Measurements from ENCODE around the gene HOXB6.

The HOXB6 gene

GRCh38 chr17:48604770-48605329 lies at the start of gene HOXB6:
TSS of gene HOXB6 (minus strand) at chr17:48604986. CDS start at chr17:48598150, 6,836 bp downstream.
- intact Hi-C loops (cut with DNase I) = no loop called here
- DNase-seq = no peak

GRCh38 chr17:48649741-48650140 lies 45.0 kb upstream of the HOXB6 start:
- DNase-seq = no peak
- intact Hi-C loops (cut with DNase I) = no loop called here

- intact Hi-C loops (cut with DNase I) = no loop called here
- no peak for DNase-seq
These were observed 43.1 kb upstream of the HOXB6 start for GRCh38 chr17:48647963-48648245.

- intact Hi-C loops (cut with DNase I) = no loop called here
- DNase-seq = no peak
These were observed 42.5 kb upstream of the HOXB6 start for GRCh38 chr17:48647103-48647962.

- DNase-seq = no peak
- intact Hi-C loops (cut with DNase I) = no loop called here
These were observed 41.7 kb upstream of the HOXB6 start for GRCh38 chr17:48646183-48647102.

GRCh38 chr17:48645639-48646182 lies 40.9 kb upstream of the HOXB6 start:
- intact Hi-C loops (cut with DNase I) = no loop called here
- DNase-seq = no peak

- intact Hi-C loops (cut with DNase I) = no loop called here
- DNase-seq = no peak
These were observed 40.2 kb upstream of the HOXB6 start for GRCh38 chr17:48644910-48645557.

GRCh38 chr17:48644159-48644558 lies 39.4 kb upstream of the HOXB6 start:
- intact Hi-C loops (cut with DNase I) = no loop called here
- DNase-seq = no peak

GRCh38 chr17:48643697-48644012 lies 38.9 kb upstream of the HOXB6 start:
- DNase-seq = no peak
- intact Hi-C loops (cut with DNase I) = no loop called here

GRCh38 chr17:48642843-48643696 lies 38.3 kb upstream of the HOXB6 start:
- DNase-seq = no peak
- intact Hi-C loops (cut with DNase I) = no loop called here

GRCh38 chr17:48642059-48642842 lies 37.5 kb upstream of the HOXB6 start:
- no peak for DNase-seq

GRCh38 chr17:48641541-48642058 lies 36.8 kb upstream of the HOXB6 start:
- DNase-seq = no peak
- intact Hi-C loops (cut with DNase I) = no loop called here

More at GRCh38 chr17:48642059-48642842, 37.5 kb upstream of the HOXB6 start:
- intact Hi-C loops (cut with DNase I) = no loop called here

- no peak for DNase-seq
- intact Hi-C loops (cut with DNase I) = no loop called here
These were observed 36.0 kb upstream of the HOXB6 start for GRCh38 chr17:48640858-48641180.

GRCh38 chr17:48639982-48640857 lies 35.4 kb upstream of the HOXB6 start:
- no peak for DNase-seq
- intact Hi-C loops (cut with DNase I) = no loop called here

- DNase-seq = no peak
These were observed 34.4 kb upstream of the HOXB6 start for GRCh38 chr17:48639136-48639535.

More at GRCh38 chr17:48639136-48639535, 34.4 kb upstream of the HOXB6 start:
- intact Hi-C loops (cut with DNase I) = no loop called here
